Brain microvascular endothelial cell (primary cell): ENCODE data around the gene CCBE1.

ENCODE experiments used
- DNase-seq: peaks from one replicate; pipeline ENCODE4 v3.0.0-alpha.2; 2020
- H3K27ac ChIP-seq: fragments of 250-450 bp; sonication (Bioruptor Pico); 2 replicates; pipeline ENCODE4 v1.5.1; 2020; ENCODE audit warnings: mild to moderate bottlenecking, moderate library complexity
- H3K27me3 ChIP-seq: fragments of 250-450 bp; sonication (Bioruptor Pico); replicated peaks from 2 replicates; pipeline ENCODE4 v1.5.1; 2020; ENCODE audit warnings: mild to moderate bottlenecking
- H3K36me3 ChIP-seq: fragments of 250-450 bp; sonication (Bioruptor Pico); replicated peaks from 2 replicates; pipeline ENCODE4 v1.5.1; 2020; ENCODE audit warnings: mild to moderate bottlenecking
- H3K4me3 ChIP-seq: 2 replicates; pipeline ENCODE4 v1.5.1; 2011; ENCODE audit warnings: low read depth, mild to moderate bottlenecking, control low read depth, low read length, moderate library complexity
- in situ Hi-C: cut with HindIII; loops from 2 replicates; pipeline ENCODE4 v1.10.0; 2017; ENCODE audit warnings: low sequenced_read_pairs, low pct_ligation_motif_present
- TF ChIP-seq, protein P1 (sequence below): IDR thresholded peaks from 2 replicates; pipeline ENCODE4 v1.5.1; 2011; ENCODE audit warnings: low read depth, mild to moderate bottlenecking, moderate library complexity, low read length, control low read depth, inconsistent platforms; ENCODE audit errors: missing control alignments

CCBE1 gene

DNA sequence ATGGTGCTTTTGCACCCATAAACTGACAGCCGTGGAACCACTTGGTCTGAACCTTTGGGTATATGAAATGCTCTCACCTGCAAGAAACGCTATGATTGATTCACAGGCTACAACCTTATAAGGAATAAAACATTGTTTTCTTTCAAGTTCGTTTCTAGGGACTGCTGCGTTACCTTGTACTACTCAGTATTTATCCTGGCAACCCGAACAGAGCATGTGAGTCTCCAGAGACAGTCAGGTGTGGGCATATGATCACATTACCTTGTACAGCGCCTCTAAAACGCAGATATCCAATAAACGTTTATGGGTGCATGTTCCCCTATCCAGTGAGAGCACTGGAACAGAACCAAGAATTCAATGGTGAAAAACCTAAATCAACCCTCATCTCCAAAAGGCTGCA lies 1.7 kb downstream of the CCBE1 start:
- TF ChIP-seq, protein P1, sequence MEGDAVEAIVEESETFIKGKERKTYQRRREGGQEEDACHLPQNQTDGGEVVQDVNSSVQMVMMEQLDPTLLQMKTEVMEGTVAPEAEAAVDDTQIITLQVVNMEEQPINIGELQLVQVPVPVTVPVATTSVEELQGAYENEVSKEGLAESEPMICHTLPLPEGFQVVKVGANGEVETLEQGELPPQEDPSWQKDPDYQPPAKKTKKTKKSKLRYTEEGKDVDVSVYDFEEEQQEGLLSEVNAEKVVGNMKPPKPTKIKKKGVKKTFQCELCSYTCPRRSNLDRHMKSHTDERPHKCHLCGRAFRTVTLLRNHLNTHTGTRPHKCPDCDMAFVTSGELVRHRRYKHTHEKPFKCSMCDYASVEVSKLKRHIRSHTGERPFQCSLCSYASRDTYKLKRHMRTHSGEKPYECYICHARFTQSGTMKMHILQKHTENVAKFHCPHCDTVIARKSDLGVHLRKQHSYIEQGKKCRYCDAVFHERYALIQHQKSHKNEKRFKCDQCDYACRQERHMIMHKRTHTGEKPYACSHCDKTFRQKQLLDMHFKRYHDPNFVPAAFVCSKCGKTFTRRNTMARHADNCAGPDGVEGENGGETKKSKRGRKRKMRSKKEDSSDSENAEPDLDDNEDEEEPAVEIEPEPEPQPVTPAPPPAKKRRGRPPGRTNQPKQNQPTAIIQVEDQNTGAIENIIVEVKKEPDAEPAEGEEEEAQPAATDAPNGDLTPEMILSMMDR: no peak
- no peak for DNase-seq
- Histone ChIP-seq H3K27ac (no peak overlapping the region), H3K27me3 (no peaks in the 10 kb centered on the region), H3K4me3 (peak overlapping the region; percentile 88), H3K36me3 (no peaks in the 10 kb centered on the region)
- in situ Hi-C loops: no loop called here

GRCh38 chr18:59694824-59695223 lies 2.4 kb downstream of the CCBE1 start:
- in situ Hi-C loops: no loop called here
- Histone ChIP-seq H3K27ac (no peak overlapping the region), H3K36me3 (no peaks in the 10 kb centered on the region), H3K4me3 (no peak overlapping the region), H3K27me3 (no peaks in the 10 kb centered on the region)
- TF ChIP-seq, protein P1: no peak
- no peak for DNase-seq

GRCh38 chr18:59691996-59692395 lies 5.2 kb downstream of the CCBE1 start:
- H3K27ac ChIP-seq: no peak overlapping the region

DNA sequence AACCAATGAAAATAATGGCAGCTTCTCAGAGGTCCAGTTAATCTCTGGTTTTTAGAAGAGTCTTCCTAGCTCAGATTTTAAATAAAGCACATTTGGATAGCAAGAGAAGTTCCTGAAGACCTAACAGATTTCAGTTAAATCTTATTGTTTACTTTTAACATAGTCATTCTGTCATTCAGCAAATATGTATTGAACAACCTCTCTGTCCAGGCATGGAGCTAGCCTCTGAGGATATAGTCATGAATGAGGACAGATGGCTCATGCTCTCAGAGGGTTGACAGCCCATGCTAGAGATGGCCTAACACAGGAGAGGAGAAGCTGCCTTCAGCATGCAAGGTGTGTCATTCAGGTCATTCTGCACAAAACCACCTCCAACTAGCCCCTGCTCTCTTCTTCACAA lies 6.2 kb downstream of the CCBE1 start:
- Histone ChIP-seq H3K4me3 (no peak overlapping the region), H3K36me3 (no peaks in the 10 kb centered on the region), H3K27me3 (no peaks in the 10 kb centered on the region), H3K27ac (peak overlapping the region; percentile 16)
- in situ Hi-C loops: no loop called here
- peak; percentile 82 for DNase-seq
- TF ChIP-seq, protein P1: no peak

More at GRCh38 chr18:59691996-59692395, 5.2 kb downstream of the CCBE1 start:
- Histone ChIP-seq H3K36me3 (no peaks in the 10 kb centered on the region), H3K27me3 (no peaks in the 10 kb centered on the region), H3K4me3 (no peak overlapping the region)
- no peak for DNase-seq
- in situ Hi-C loops: no loop called here
- TF ChIP-seq, protein P1: no peak

DNA sequence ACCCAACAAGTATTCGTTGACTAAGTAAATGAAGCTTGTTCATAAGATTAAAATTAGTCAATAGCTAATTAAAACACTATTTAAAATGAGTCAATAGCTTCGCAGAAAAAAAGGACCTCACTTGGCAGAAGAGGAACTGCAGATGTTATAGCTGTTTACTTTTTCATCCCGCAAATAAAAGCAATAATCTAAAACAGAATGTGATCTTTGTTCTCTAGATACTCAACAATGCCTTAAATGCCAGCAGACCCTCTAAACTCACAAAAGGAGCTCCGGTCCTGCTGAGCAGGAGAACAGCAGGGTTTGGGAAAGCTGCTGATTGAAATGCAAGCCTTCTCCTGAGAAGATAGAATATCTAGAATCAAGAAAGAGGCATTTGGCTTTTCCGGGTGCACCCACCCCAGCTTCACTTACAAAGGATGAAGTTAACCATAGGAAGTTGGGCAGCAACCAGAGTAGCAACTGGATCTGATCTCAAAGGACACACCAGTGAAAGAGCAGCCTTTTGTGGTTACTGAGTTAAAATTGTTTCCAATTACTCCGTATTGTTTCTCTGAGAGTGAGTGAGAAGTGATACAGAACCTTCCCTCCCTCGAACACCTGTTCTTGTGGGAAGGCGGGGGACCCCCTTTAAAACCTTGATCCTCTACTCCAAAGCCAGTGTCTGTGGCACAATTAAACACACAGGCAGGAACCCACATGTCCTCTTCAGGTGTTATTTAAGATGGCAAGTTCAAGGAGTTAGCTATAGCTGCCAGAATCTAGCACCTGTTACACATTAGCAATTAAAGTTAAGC lies 6.8 kb downstream of the CCBE1 start:
- DNase-seq: no peak
- no peaks in the 10 kb centered on the region for H3K36me3 ChIP-seq
- TF ChIP-seq, protein P1: no peak
- H3K27ac ChIP-seq: peak overlapping the region; percentile 16
- H3K4me3 ChIP-seq: no peak overlapping the region
- no peaks in the 10 kb centered on the region for H3K27me3 ChIP-seq
- in situ Hi-C loops: no loop called here

DNA sequence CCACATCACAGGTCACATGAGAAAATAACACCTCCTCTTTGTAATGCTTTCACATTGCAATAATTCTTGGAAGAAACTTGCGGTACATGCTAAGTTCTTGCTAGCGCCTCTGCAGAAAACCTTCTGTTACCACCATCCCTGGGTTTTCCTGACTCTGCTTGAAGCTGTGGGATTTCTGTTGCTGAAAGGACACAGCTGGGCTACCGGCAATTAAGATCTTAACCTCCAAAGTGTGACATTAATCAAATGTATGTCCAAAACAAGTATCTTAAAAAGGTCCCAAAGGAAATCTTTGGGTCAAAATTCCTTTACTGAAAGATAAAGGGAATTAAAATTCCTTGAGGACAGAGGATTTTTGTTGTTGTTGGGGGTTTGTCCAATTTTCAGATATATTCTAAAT lies 7.5 kb downstream of the CCBE1 start:
- DNase-seq: no peak
- in situ Hi-C loops: no loop called here
- Histone ChIP-seq H3K27ac (no peak overlapping the region), H3K36me3 (no peaks in the 10 kb centered on the region), H3K4me3 (no peak overlapping the region), H3K27me3 (no peaks in the 10 kb centered on the region)
- TF ChIP-seq, protein P1: no peak
